H9 (cell line): ENCODE results near the gene SPTLC1. TPM values are rescaled to one million over a fixed set of nuclear protein-coding genes. Genes with fewer than 3 reads are reported as not detected.

Experiments
- DNase-seq: peaks from one replicate; pipeline ENCODE4 v3.0.0-alpha.2; 2017
- H2AFZ ChIP-seq: one replicate; pipeline ENCODE4 v1.6.1; 2013; ENCODE audit warnings: mild to moderate bottlenecking, low read length, control low read depth, moderate library complexity
- H2AK5ac ChIP-seq: 2 replicates; pipeline ENCODE4 v1.6.1; 2013; ENCODE audit warnings: low read length, control low read depth, mixed read lengths; ENCODE audit not compliant: insufficient read length
- H2BK120ac ChIP-seq: one replicate; pipeline ENCODE4 v1.6.1; 2013; ENCODE audit warnings: low read depth, mild to moderate bottlenecking, low read length, control low read depth, inconsistent platforms; ENCODE audit not compliant: poor library complexity, severe bottlenecking
- H2BK12ac ChIP-seq: 2 replicates; pipeline ENCODE4 v1.6.1; 2013; ENCODE audit warnings: low read length, control low read depth, mixed read lengths, low read depth; ENCODE audit not compliant: insufficient read length
- H2BK15ac ChIP-seq: 2 replicates; pipeline ENCODE4 v1.6.1; 2013; ENCODE audit warnings: low read depth, low read length, control low read depth
- H2BK20ac ChIP-seq: one replicate; pipeline ENCODE4 v1.6.1; 2013; ENCODE audit warnings: low read depth, mild to moderate bottlenecking, low read length, control low read depth, inconsistent platforms; ENCODE audit not compliant: poor library complexity, severe bottlenecking
- H2BK5ac ChIP-seq: 2 replicates; pipeline ENCODE4 v1.6.1; 2013; ENCODE audit warnings: low read length, control low read depth, mixed read lengths; ENCODE audit not compliant: insufficient read length
- H3K14ac ChIP-seq: 2 replicates; pipeline ENCODE4 v1.6.1; 2013; ENCODE audit warnings: low read length, control low read depth; ENCODE audit not compliant: insufficient read depth
- H3K18ac ChIP-seq: 2 replicates; pipeline ENCODE4 v1.6.1; 2013; ENCODE audit warnings: low read depth, mild to moderate bottlenecking, mixed read lengths, low read length, control low read depth; ENCODE audit not compliant: insufficient read length
- H3K23ac ChIP-seq: 2 replicates; pipeline ENCODE4 v1.6.1; 2013; ENCODE audit warnings: low read length, control low read depth, mixed read lengths, low read depth; ENCODE audit not compliant: insufficient read length
- H3K23me2 ChIP-seq: 2 replicates; pipeline ENCODE4 v1.6.1; 2013; ENCODE audit warnings: low read depth, mild to moderate bottlenecking, mixed read lengths, low read length, control low read depth; ENCODE audit not compliant: insufficient read length, poor library complexity, severe bottlenecking
- H3K27ac ChIP-seq: 2 replicates; pipeline ENCODE4 v1.5.1; 2013; ENCODE audit warnings: low read length, control low read depth, mixed read lengths, low read depth; ENCODE audit not compliant: insufficient read length
- H3K27me3 ChIP-seq: 2 replicates; pipeline ENCODE4 v1.6.1; 2013; ENCODE audit warnings: low read length, control low read depth, inconsistent platforms; ENCODE audit not compliant: insufficient read depth
- H3K4ac ChIP-seq: 2 replicates; pipeline ENCODE4 v1.6.1; 2013; ENCODE audit warnings: low read depth, mild to moderate bottlenecking, control low read depth, inconsistent platforms, low read length, moderate library complexity
- H3K4me1 ChIP-seq: 2 replicates; pipeline ENCODE4 v1.6.1; 2013; ENCODE audit warnings: low read length, control low read depth, inconsistent platforms; ENCODE audit not compliant: insufficient read depth
- H3K4me2 ChIP-seq: 2 replicates; pipeline ENCODE4 v1.6.1; 2013; ENCODE audit warnings: low read length, control low read depth, mixed read lengths; ENCODE audit not compliant: insufficient read length, insufficient read depth
- H3K56ac ChIP-seq: 2 replicates; pipeline ENCODE4 v1.6.1; 2013; ENCODE audit warnings: low read depth, mild to moderate bottlenecking, mixed read lengths, low read length, control low read depth; ENCODE audit not compliant: insufficient read length
- H3K79me1 ChIP-seq: 2 replicates; pipeline ENCODE4 v1.6.1; 2013; ENCODE audit warnings: low read depth, mild to moderate bottlenecking, moderate library complexity, low read length, control low read depth, inconsistent platforms; ENCODE audit not compliant: insufficient read depth, poor library complexity, severe bottlenecking
- H3K79me2 ChIP-seq: 2 replicates; pipeline ENCODE4 v1.6.1; 2013; ENCODE audit warnings: low read length, control low read depth, inconsistent platforms; ENCODE audit not compliant: insufficient read depth
- H3K9ac ChIP-seq: 2 replicates; pipeline ENCODE4 v1.6.1; 2013; ENCODE audit warnings: low read length, control low read depth, mixed read lengths; ENCODE audit not compliant: insufficient read length; ENCODE audit errors: extremely low read depth
- H3K9me3 ChIP-seq: one replicate; pipeline ENCODE4 v1.6.1; 2013; ENCODE audit warnings: low read depth, low read length, inconsistent platforms; ENCODE audit not compliant: control insufficient read depth
- H3T11ph ChIP-seq: one replicate; pipeline ENCODE4 v1.6.1; 2013; ENCODE audit warnings: mild to moderate bottlenecking, low read length, control low read depth, inconsistent platforms
- H4K20me1 ChIP-seq: one replicate; pipeline ENCODE4 v1.6.1; 2013; ENCODE audit not compliant: control insufficient read depth, insufficient read length, insufficient read depth
- H4K5ac ChIP-seq: 2 replicates; pipeline ENCODE4 v1.6.1; 2013; ENCODE audit warnings: low read depth, mild to moderate bottlenecking, mixed read lengths, low read length, control low read depth; ENCODE audit not compliant: insufficient read length
- H4K8ac ChIP-seq: replicated peaks from 2 replicates; pipeline ENCODE4 v1.6.1; 2013; ENCODE audit warnings: low read length, control low read depth, mixed read lengths, low read depth; ENCODE audit not compliant: insufficient read length
- H4K91ac ChIP-seq: 2 replicates; pipeline ENCODE4 v1.6.1; 2013; ENCODE audit warnings: low read depth, mild to moderate bottlenecking, moderate library complexity, mixed read lengths, low read length, control low read depth; ENCODE audit not compliant: insufficient read length
- H3K27ac Mint-ChIP-seq, 3 experiments: 2 replicates in 2 of 3; 3 replicates in 1 of 3; pipeline ENCODE4 v1.8.0; 2020 to 2021; ENCODE audit warnings: mixed read lengths in 3 of 3, mild to moderate bottlenecking in 1 of 3, moderate library complexity in 1 of 3
- H3K27me3 Mint-ChIP-seq: 2 replicates; pipeline ENCODE4 v1.8.0; 2021; ENCODE audit warnings: low read depth, mild to moderate bottlenecking, moderate library complexity, mixed read lengths
- H3K36me3 Mint-ChIP-seq, 3 experiments: 2 replicates in 2 of 3; 3 replicates in 1 of 3; pipeline ENCODE4 v1.8.0; 2020 to 2021; ENCODE audit warnings: low read depth in 3 of 3, mixed read lengths in 3 of 3; ENCODE audit not compliant: insufficient read depth in 1 of 3
- H3K4me1 Mint-ChIP-seq, 2 experiments: 2 replicates each; pipeline ENCODE4 v1.8.0; 2020; ENCODE audit warnings: mixed read lengths in 2 of 2
- H3K4me3 Mint-ChIP-seq, 2 experiments: 2 replicates in 1 of 2; 3 replicates in 1 of 2; pipeline ENCODE4 v1.8.0; 2020 to 2021; ENCODE audit warnings: mild to moderate bottlenecking in 2 of 2, mixed read lengths in 2 of 2, moderate library complexity in 1 of 2
- H3K9me3 Mint-ChIP-seq, 2 experiments: 2 replicates in 1 of 2; 3 replicates in 1 of 2; pipeline ENCODE4 v1.8.0; 2020; ENCODE audit warnings: mild to moderate bottlenecking in 2 of 2, mixed read lengths in 2 of 2, moderate library complexity in 1 of 2
- WGBS: extraction: QIAGEN DNeasy Blood & Tissue Kit; methylation state at CpG from one replicate; pipeline ENCODE4 v1.1.7; 2013; ENCODE audit warnings: missing lambda C conversion rate, low lambda C conversion rate, mixed read lengths; ENCODE audit not compliant: insufficient read length; ENCODE audit errors: extremely low coverage; 5-methylcytosine and 5-hydroxymethylcytosine counted together
- total RNA-seq: library from RNA; stranded (reverse); gene quantifications from 2 replicates; pipeline ENCODE4 v1.2.1, GENCODE V29; 2021
- TF ChIP-seq, protein P1 (sequence below): fragments of 200-600 bp; sonication (generic); conservative IDR thresholded peaks from 3 replicates; pipeline ENCODE4 v1.8.0; 2021; ENCODE audit warnings: antibody characterized with exemption, mild to moderate bottlenecking

SPTLC1 gene
- total RNA-seq, 1 experiment from 2014 or later: 73.5 TPM

DNA sequence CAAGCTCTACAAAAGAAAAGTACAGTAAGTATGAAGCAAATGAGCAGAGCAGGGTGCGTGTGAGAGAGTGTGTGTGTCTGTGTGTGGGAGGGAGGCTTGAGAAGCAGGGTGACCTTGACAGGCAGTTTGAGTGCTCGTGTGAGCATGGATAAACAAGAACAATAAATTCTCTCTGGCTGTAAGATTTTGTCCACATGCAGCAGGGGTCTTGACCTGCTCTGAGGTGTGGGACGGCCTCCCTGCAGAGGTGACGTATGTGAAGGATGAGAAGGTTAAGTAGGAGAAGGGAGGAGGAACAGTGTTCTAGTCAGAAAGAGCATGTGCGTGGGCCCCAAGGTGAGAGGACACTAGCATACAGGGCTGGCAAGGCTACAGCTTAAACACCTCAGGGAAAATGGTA lies 49.0 kb downstream of the SPTLC1 start:
- no peaks in the 10 kb centered on the region for H3K27me3 Mint-ChIP-seq
- no CpG with 5 or more reads among the region's 5 CpGs for WGBS
- no peak overlapping the region for H2BK15ac ChIP-seq
- H3K23ac ChIP-seq: no peak overlapping the region
- no peaks in the 10 kb centered on the region for H3K27me3 ChIP-seq
- no peak overlapping the region for H4K5ac ChIP-seq
- no peak overlapping the region for H2BK12ac ChIP-seq
- no peak overlapping the region for H4K91ac ChIP-seq
- no peaks in the 10 kb centered on the region for H3K4me1 Mint-ChIP-seq
- H3K27ac Mint-ChIP-seq: peak overlapping the region in 2 of 3 experiments; percentile 53 to 91; a peak in 4 of 7 replicates
- TF ChIP-seq, protein P1, sequence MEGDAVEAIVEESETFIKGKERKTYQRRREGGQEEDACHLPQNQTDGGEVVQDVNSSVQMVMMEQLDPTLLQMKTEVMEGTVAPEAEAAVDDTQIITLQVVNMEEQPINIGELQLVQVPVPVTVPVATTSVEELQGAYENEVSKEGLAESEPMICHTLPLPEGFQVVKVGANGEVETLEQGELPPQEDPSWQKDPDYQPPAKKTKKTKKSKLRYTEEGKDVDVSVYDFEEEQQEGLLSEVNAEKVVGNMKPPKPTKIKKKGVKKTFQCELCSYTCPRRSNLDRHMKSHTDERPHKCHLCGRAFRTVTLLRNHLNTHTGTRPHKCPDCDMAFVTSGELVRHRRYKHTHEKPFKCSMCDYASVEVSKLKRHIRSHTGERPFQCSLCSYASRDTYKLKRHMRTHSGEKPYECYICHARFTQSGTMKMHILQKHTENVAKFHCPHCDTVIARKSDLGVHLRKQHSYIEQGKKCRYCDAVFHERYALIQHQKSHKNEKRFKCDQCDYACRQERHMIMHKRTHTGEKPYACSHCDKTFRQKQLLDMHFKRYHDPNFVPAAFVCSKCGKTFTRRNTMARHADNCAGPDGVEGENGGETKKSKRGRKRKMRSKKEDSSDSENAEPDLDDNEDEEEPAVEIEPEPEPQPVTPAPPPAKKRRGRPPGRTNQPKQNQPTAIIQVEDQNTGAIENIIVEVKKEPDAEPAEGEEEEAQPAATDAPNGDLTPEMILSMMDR: no peak
- H3K36me3 Mint-ChIP-seq: peaks cover 66 to 69% (median 68%) of the 10 kb centered on the region in 3 experiments
- no peak overlapping the region for H3T11ph ChIP-seq
- H3K23me2 ChIP-seq: no peaks in the 10 kb centered on the region
- no peaks in the 10 kb centered on the region for H3K9me3 ChIP-seq
- no peak overlapping the region for H2BK5ac ChIP-seq
- no peak overlapping the region for H3K27ac ChIP-seq
- DNase-seq: no peak
- no peak overlapping the region for H3K4ac ChIP-seq
- H2AK5ac ChIP-seq: no peak overlapping the region
- H4K20me1 ChIP-seq: no peaks in the 10 kb centered on the region
- no peak overlapping the region for H2BK120ac ChIP-seq
- H2AFZ ChIP-seq: no peak overlapping the region
- H3K9me3 Mint-ChIP-seq: peaks cover 23 to 24% of the 10 kb centered on the region in 2 experiments
- no peaks in the 10 kb centered on the region for H3K79me2 ChIP-seq
- H3K18ac ChIP-seq: no peak overlapping the region
- no peak overlapping the region for H3K56ac ChIP-seq
- H3K14ac ChIP-seq: no peak overlapping the region
- no peak overlapping the region for H4K8ac ChIP-seq
- H3K4me2 ChIP-seq: no peak overlapping the region
- H2BK20ac ChIP-seq: no peak overlapping the region
- H3K79me1 ChIP-seq: no peaks in the 10 kb centered on the region
- H3K4me1 ChIP-seq: no peaks in the 10 kb centered on the region
- H3K4me3 Mint-ChIP-seq: no peak overlapping the region; a peak in 1 of 5 replicates
- no peak overlapping the region for H3K9ac ChIP-seq
